ENCODE data around the gene C22orf42. TPM values are rescaled to one million over a fixed set of nuclear protein-coding genes. Genes with fewer than 3 reads are reported as not detected.

The C22orf42 gene
- total RNA-seq, 1 experiment from 2014 or later = not detected

Other genes starting within 250 kb of the C22orf42 start
- 64.2 and 79.9 TPM in 2 replicates for gene YWHAH, start 214.8 kb downstream of the C22orf42 start, total RNA-seq (2022)
- not detected in 2 replicates for gene SLC5A1, start 116.0 kb downstream of the C22orf42 start, total RNA-seq (2022)
- gene RFPL2, start 45.8 kb upstream of the C22orf42 start, total RNA-seq (2022) = not detected in 2 replicates
- not detected in 2 replicates for gene SLC5A4, start 96.0 kb upstream of the C22orf42 start, total RNA-seq (2022)
- gene RFPL3, start 198.6 kb upstream of the C22orf42 start, total RNA-seq (2022) = not detected in 2 replicates

Data from MCF 10A (cell line).